ENCODE data around the gene MAP2K5.

Gene MAP2K5

DNA sequence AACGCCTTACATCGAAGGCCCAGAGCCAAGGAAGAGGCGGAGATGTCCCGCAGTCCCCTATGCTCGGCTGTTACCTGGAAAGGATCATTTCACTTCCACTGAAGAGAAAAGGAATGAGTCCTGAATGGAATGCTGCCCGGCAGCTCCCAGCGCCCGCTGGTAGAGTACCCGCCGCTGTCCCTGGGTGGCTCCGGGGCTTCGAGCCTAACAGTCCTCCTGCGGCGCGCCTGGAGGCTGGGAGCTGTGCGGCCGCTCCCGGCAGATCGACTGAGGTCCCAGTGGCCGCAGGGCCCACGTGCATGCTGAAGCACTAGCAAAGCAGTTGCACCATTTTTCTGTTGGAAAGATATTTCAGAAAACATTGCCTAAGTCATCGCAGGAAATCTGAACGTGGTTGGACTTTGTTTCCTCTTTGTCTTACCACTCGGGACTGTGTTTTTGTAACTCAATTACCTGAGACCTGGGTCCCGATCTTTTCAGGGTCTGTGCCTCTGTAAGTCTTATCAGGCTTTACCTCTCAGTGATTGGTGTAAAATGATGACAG is 296.4 kb downstream of the MAP2K5 start:
- no peak for DNase-seq (ENCODE audit: low read depth in 2 of 2)

DNA sequence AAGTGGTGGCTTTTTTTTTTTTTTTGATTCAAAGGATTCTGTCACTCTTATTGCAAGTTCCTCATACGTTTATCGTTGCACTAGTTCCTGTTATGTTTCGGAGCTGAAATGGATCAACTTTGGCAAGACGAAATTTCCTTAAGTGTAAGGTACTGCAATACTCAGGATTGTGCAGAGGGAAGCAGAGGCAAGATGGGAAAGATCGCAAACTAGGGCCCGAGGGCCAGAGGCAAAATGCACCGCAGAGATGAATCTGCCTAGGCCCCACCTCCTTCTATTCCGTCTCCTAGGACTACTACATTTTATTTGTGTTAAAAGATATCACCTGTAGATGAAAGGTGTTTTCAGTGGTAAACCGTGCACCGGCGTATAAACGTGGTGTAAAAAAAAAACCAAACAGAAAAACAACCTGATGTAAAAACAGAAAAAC is 297.0 kb downstream of the MAP2K5 start:
- no peak for DNase-seq (ENCODE audit: low read depth in 2 of 2)

DNA sequence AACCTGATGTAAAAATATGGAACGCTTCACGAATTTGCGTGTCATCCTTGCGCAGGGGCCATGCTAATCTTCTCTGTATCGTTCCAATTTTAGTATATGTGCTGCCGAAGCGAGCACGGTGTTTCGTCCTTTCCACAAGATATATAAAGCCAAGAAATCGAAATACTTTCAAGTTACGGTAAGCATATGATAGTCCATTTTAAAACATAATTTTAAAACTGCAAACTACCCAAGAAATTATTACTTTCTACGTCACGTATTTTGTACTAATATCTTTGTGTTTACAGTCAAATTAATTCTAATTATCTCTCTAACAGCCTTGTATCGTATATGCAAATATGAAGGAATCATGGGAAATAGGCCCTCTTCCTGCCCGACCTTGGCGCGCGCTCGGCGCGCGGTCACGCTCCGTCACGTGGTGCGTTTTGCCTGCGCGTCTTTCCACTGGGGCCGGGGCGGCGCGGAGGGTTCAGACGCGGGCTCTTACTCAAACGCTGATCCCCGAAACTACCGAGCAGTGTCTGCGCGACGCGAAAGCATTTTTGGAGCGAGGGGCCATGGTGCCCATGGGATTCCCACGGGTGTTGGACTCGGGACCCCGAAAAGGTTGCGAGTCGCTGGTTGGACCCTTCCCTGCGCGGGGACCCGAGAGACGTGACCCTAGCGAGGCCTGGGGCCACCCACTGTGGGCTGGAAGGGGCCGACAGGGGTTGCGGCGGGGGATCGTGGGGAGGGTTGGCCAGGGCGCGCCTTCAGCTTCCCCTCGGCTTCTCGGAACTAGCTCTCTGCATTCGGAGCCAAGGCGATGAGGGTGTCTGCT is 297.6 kb downstream of the MAP2K5 start, which contains the start of gene RNU6-1:
Gene RNU6-1 (minus strand): TSS at position 117 of the 820 bp plus-strand sequence.
- DNase-seq (ENCODE audit: low read depth in 2 of 2), result peak; percentile 92

DNA sequence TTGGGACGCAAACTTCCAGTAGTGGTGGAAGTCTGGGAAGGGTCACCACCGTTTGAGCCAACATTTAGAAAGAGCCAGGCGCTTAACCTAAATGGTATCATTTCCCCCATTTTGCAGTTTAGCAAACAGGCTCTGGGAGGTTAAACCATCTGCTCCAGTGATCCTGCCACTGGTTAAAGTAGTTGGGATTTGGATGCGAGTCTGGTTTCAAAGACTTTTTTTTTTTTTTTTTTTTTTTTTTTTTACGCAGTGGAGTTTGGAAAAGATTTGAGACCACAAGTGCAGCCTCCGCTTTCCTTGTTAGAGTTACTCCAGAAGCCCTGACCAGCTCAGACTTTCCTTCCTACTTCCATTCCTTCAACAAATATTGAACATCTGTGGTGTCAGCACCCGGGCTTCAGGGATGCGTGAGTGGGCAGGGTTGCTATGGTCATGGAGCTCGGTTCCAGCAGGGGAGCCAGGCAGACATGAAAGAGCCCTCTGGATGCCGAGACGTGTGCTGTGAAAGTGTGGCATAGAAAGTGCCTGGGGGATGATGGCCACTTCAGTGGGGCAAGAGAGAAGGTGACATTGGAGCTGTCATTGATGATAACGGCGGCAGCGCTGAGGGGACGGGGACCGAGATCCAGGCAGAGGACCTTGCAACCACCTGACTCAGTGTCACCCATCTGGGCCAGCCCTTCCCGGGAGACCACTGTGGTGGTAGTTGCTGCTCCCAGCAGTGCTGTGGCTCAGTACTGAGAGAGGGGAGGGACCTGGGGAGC is 298.4 kb downstream of the MAP2K5 start:
- DNase-seq (ENCODE audit: low read depth in 2 of 2), result no peak

DNA sequence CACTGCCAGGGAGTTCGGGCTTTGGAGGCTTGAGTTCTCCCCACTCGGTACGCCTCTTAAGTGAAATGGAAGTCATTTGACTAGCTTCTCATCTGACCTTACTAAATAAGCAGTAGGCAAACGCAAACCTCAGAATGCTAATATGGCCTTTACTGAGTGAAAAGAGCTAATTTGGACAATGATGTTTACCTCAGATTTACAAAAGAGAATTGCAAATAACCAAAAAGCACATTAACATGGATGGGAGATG is 298.9 kb downstream of the MAP2K5 start:
- no peak for DNase-seq (ENCODE audit: low read depth in 2 of 2)

DNA sequence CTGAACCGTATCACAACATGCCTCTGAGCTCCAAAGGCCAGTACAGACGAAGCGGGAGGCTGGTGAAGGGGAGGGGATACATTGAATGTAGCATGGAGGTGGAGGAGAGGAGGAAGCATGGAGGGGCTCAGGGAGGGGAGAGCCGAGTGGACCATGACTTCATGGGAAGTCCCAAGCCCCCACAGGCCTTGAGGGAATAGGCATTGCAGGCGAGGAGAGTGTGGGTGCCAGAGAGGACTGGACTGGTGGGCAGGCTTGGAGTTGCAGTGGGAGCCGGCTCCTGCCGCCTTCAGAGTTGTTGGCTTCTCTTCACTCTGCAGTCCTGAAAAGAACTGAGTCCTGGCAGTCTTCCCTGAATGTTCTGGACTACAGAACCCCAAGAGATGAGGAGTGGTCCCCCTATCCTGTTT is 300.6 kb downstream of the MAP2K5 start:
- no peak for DNase-seq (ENCODE audit: low read depth in 2 of 2)

DNA sequence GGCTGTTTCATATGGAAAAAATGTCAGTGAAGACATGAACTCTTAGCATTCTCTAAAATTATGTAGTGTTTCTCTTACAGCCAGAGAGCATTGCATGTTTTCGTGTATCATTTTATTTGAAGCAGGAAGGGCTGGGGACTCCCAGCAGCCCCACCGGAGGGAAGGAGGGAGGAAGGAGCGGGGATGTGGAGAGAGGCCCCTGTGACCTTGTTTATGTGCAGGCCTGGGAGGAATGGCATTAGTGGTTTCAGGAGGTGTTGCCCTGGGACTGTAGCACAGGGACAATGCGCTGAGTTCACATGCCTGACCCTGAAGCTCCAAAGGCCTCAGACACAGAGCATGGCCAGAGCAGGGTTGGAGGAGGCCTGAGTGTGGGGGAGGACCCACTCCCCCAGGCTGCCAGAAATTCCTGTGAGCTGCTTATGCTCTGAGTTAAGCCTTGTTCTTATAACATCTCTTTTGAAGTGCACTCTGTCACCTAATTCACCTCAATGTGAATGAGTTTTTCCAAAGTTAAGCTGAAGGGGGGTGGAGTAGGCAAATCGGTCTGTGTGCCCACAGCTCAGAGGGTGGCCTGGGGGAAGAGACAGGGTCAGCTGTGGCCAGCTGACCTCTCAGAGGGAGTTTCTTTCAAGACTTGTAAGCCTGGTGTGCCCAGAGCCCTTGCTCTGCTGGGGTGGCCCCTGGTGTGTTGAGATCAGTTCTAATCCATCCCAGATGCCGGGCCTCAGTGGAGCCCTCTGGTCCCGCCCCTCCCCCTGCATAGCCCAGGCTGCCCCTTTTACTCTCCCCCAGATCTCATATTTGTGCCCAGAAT is 301.3 kb downstream of the MAP2K5 start:
- no peak for DNase-seq (ENCODE audit: low read depth in 2 of 2)

DNA sequence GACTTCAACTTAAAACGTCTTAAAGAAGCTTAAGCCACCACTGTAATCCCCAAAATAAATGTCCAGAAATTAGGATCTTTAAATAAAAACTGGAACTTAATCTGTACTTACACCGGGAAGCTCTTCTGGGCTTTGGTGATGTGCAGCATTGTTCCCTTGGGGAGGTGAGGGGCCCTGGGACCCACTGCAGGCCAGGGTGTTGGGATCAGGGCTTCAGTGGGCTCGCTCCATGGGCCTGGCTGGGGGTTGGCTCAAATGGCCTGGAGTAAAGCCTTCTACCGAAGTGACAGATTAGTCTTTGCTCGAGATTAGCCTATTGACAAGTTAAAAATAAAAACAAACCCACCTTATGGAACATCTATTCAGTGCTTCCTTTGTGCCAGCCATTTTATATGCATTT is 303.5 kb downstream of the MAP2K5 start:
- DNase-seq (ENCODE audit: low read depth in 2 of 2), result no peak

DNA sequence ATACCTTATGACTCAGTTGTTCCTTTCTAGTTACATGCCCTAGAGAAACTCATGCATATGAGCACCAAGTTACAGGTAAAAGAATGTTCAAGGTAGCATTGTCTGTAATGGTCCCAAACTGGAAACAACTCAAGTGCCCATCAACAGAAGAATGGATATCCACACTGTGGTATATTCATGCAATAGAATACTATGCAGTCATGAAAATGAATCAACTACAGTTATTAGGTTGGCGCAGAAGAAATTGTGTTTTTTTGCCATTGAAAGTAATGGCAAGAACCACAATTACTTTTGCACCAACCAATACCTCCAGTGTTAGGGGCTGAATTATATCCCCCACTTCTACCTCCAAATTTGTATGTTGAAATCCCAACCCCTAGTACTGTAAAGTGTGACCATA is 307.0 kb downstream of the MAP2K5 start:
- DNase-seq (ENCODE audit: low read depth in 2 of 2), result no peak

DNA sequence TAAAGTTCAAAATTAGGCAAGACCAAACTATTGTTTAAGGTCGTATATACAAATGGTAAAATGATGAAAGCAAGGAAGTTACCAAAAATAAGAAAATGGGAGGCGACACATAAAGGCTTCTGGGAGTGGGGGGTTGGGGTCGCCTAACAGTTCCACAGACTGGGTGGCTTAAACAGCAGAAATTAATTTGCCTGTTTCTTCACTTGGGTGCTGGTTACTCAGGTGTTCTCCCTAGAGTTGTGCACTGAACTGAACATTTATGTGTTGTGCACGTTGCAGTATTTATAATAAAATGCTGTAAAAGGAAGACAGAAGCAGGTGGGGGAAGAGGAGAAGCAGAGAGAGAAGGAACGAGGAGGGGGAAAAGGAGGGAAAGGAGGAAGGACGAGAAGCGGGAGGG is 307.8 kb downstream of the MAP2K5 start:
- DNase-seq (ENCODE audit: low read depth in 2 of 2), result no peak

DNA sequence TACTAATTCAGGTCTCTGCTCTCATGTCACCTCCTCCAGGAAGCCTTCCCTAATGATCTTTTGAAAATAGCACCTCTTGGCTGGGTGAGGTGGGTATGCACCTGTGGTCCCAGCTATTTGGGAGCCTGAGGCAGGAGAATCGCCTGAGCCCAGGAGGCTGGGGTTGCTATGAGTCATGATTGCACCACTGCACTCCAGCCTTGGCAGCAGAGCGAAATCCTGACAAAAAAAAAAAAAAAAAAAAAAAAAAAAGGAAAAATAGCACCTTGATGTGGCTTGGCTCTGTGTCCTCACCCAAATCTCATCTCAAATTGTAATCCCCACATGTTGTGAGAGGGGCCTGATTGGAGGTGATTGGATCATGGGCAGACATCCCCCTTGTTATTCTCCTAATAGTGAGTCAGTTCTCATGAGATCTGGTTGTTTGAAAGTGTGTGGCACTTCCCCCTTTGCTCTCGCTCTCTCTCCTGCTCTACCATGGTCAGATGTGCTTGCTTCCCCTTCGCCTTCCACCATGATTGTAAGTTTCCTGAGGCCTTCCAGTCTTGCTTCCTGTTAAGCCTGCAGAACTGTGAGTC is 308.6 kb downstream of the MAP2K5 start:
- DNase-seq (ENCODE audit: low read depth in 2 of 2), result no peak

DNA sequence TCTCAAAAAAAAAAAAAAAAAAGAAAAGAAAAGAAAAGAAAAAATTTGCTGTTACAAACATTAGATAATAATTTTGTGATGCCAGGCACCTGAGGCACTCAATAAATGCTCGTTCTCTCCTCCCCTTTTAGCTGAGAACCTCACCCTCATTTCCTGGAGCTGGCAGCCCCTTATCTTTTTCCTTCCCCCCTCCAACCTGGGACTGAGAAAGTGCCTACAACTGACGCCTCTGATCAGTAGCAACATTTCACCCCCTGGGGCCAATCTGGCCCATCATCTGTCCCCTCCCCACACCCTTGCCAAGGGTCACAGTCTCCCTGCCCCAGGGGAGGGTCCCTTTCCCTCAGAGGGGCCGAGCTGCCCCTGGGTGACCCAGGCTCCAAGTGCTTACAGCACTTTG is 309.9 kb downstream of the MAP2K5 start:
- DNase-seq (ENCODE audit: low read depth in 2 of 2), result no peak

DNA sequence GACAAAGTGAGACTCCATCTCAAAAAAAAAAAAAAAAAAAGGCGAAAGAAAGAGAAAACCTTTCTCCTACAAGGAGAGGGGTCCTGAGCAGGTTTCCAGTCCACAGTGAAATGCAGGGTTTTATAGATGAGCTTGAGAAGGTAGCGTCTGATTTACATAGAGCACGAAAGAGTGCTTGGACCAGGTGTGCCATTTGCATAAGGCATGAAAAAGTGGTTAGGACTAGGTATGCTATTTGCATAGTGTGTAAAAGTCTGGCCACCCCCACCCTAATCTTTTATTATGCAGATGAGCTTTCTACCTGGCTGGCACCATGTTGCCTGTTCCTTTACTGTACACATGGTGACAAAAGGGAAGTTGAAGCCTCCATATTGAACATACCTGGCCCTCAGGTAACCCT is 311.0 kb downstream of the MAP2K5 start:
- DNase-seq (ENCODE audit: low read depth in 2 of 2), result no peak

DNA sequence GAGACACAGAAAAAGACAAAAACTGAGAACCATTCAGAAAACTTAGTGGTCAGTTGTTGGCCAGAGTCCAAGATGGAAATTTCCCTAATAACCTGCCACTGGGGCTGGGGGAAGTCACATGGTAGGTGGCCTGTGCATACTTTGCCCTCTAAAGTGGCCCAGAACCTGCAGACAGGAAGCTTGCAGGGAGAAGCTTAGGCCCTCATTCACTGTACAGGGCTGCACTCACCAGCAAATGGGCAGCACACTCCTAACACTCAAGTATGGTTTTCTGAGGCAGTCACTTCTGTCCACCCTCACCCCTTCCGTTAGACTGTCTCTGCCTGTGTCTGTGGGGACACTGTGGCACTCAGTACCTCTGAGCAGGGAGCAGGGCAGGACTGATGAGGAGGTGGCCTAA is 311.9 kb downstream of the MAP2K5 start:
- no peak for DNase-seq (ENCODE audit: low read depth in 2 of 2)

DNA sequence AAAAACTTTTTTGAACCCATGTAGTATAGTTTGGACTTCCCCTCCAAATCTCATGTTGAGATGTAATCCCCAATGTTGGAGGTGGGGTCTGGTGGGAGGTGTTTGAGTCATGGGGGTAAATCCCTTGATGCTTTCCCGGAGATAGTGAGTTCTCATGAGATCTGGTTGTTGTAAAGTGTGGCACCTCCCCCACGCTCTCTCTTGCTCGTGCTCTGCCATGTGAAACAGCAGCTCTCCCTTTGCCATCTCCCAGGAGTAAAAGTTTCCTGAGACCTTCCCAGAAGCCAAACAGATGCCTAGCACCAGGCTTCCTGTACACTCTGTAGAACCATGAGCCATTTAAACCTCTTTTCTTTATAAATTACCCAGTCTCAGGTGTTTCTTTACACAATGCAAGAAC is 313.3 kb downstream of the MAP2K5 start:
- DNase-seq (ENCODE audit: low read depth in 2 of 2), result no peak

Measured in activated CD8-positive, alpha-beta memory T cell treated with anti-CD3 and anti-CD28 coated beads for 4 hours (primary cell).